ENCODE data around the gene DALRD3.

DALRD3 gene

GRCh38 chr3:49021213-49021812 is 2.9 kb upstream of the DALRD3 start (continued):
- TF ChIP-seq, protein P1, sequence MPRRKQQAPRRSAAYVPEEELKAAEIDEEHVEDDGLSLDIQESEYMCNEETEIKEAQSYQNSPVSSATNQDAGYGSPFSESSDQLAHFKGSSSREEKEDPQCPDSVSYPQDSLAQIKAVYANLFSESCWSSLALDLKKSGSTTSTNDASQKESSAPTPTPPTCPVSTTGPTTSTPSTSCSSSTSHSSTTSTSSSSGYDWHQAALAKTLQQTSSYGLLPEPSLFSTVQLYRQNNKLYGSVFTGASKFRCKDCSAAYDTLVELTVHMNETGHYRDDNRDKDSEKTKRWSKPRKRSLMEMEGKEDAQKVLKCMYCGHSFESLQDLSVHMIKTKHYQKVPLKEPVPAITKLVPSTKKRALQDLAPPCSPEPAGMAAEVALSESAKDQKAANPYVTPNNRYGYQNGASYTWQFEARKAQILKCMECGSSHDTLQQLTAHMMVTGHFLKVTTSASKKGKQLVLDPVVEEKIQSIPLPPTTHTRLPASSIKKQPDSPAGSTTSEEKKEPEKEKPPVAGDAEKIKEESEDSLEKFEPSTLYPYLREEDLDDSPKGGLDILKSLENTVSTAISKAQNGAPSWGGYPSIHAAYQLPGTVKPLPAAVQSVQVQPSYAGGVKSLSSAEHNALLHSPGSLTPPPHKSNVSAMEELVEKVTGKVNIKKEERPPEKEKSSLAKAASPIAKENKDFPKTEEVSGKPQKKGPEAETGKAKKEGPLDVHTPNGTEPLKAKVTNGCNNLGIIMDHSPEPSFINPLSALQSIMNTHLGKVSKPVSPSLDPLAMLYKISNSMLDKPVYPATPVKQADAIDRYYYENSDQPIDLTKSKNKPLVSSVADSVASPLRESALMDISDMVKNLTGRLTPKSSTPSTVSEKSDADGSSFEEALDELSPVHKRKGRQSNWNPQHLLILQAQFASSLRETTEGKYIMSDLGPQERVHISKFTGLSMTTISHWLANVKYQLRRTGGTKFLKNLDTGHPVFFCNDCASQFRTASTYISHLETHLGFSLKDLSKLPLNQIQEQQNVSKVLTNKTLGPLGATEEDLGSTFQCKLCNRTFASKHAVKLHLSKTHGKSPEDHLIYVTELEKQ (tag by site-specific recombination; IDR thresholded peaks at IDR 0.05; ENCODE audit: borderline replicate concordance), result peak; percentile 17; the same call in 1 of the 2 replicates
- no peak for TF ChIP-seq ZNF37A (tag by site-specific recombination; IDR thresholded peaks at IDR 0.05)
- TF ChIP-seq ZSCAN23 (tag by site-specific recombination; IDR thresholded peaks at IDR 0.05), result 0 out of 2 replicates have a peak, but pooled peaks have one; percentile 16
- TF ChIP-seq ZNF621 (tag by site-specific recombination; IDR thresholded peaks at IDR 0.05), result no peak
- TF ChIP-seq ZBTB8A (tag by site-specific recombination; IDR thresholded peaks at IDR 0.05), result peak; percentile 94
- no peak for TF ChIP-seq ZNF664 (tag by site-specific recombination; IDR thresholded peaks at IDR 0.05)
- TF ChIP-seq GLI4 (tag by site-specific recombination; IDR thresholded peaks at IDR 0.05), result peak; percentile 48; the same call in 1 of the 2 replicates
- TF ChIP-seq, protein P2, sequence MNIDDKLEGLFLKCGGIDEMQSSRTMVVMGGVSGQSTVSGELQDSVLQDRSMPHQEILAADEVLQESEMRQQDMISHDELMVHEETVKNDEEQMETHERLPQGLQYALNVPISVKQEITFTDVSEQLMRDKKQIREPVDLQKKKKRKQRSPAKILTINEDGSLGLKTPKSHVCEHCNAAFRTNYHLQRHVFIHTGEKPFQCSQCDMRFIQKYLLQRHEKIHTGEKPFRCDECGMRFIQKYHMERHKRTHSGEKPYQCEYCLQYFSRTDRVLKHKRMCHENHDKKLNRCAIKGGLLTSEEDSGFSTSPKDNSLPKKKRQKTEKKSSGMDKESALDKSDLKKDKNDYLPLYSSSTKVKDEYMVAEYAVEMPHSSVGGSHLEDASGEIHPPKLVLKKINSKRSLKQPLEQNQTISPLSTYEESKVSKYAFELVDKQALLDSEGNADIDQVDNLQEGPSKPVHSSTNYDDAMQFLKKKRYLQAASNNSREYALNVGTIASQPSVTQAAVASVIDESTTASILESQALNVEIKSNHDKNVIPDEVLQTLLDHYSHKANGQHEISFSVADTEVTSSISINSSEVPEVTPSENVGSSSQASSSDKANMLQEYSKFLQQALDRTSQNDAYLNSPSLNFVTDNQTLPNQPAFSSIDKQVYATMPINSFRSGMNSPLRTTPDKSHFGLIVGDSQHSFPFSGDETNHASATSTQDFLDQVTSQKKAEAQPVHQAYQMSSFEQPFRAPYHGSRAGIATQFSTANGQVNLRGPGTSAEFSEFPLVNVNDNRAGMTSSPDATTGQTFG (tag by site-specific recombination; IDR thresholded peaks at IDR 0.05; ENCODE audit: borderline replicate concordance), result no peak
- TF ChIP-seq ZNF777 (tag by site-specific recombination; IDR thresholded peaks at IDR 0.05; ENCODE audit: borderline replicate concordance), result no peak
- peak; percentile 27; the same call in 1 of the 2 replicates for TF ChIP-seq ZNF146 (tag by site-specific recombination; IDR thresholded peaks at IDR 0.05)
- TF ChIP-seq ZNF239 (tag by site-specific recombination; IDR thresholded peaks at IDR 0.05), result no peak; the same call in 1 of the 2 replicates
- TF ChIP-seq, protein P3, sequence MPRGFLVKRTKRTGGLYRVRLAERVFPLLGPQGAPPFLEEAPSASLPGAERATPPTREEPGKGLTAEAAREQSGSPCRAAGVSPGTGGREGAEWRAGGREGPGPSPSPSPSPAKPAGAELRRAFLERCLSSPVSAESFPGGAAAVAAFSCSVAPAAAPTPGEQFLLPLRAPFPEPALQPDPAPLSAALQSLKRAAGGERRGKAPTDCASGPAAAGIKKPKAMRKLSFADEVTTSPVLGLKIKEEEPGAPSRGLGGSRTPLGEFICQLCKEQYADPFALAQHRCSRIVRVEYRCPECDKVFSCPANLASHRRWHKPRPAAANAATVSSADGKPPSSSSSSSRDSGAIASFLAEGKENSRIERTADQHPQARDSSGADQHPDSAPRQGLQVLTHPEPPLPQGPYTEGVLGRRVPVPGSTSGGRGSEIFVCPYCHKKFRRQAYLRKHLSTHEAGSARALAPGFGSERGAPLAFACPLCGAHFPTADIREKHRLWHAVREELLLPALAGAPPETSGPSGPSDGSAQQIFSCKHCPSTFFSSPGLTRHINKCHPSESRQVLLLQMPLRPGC (tag by site-specific recombination; IDR thresholded peaks at IDR 0.05), result no peak; the same call in 1 of the 2 replicates
- TF ChIP-seq ZNF626 (tag by site-specific recombination; IDR thresholded peaks at IDR 0.05), result no peak
- no peak; the same call in 1 of the 2 replicates for TF ChIP-seq ZNF335 (tag by site-specific recombination; conservative IDR thresholded peaks at IDR 0.05)
- TF ChIP-seq ZBTB7A (tag by site-specific recombination; IDR thresholded peaks at IDR 0.05; ENCODE audit: low read depth), result no peak
- peak; percentile 35; the same call in 1 of the 2 replicates for TF ChIP-seq YY1 (tag by site-specific recombination; IDR thresholded peaks at IDR 0.05)
- no peak for TF ChIP-seq ZNF426 (tag by site-specific recombination; IDR thresholded peaks at IDR 0.05)
- TF ChIP-seq ZNF184 (tag by site-specific recombination; IDR thresholded peaks at IDR 0.05), result no peak; the same call in 1 of the 2 replicates
- TF ChIP-seq, protein P4, sequence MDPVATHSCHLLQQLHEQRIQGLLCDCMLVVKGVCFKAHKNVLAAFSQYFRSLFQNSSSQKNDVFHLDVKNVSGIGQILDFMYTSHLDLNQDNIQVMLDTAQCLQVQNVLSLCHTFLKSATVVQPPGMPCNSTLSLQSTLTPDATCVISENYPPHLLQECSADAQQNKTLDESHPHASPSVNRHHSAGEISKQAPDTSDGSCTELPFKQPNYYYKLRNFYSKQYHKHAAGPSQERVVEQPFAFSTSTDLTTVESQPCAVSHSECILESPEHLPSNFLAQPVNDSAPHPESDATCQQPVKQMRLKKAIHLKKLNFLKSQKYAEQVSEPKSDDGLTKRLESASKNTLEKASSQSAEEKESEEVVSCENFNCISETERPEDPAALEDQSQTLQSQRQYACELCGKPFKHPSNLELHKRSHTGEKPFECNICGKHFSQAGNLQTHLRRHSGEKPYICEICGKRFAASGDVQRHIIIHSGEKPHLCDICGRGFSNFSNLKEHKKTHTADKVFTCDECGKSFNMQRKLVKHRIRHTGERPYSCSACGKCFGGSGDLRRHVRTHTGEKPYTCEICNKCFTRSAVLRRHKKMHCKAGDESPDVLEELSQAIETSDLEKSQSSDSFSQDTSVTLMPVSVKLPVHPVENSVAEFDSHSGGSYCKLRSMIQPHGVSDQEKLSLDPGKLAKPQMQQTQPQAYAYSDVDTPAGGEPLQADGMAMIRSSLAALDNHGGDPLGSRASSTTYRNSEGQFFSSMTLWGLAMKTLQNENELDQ (tag by site-specific recombination; IDR thresholded peaks at IDR 0.05; ENCODE audit: low read depth), result no peak
- TF ChIP-seq ZNF157 (tag by site-specific recombination; IDR thresholded peaks at IDR 0.05), result 0 out of 2 replicates have a peak, but pooled peaks have one; percentile 8
- peak; percentile 70; the same call in 1 of the 2 replicates for TF ChIP-seq ZNF501 (tag by site-specific recombination; IDR thresholded peaks at IDR 0.05)
- TF ChIP-seq SCRT1 (tag by site-specific recombination; IDR thresholded peaks at IDR 0.05; ENCODE audit: borderline replicate concordance), result no peak
- TF ChIP-seq ZNF654 (tag by site-specific recombination; IDR thresholded peaks at IDR 0.05; ENCODE audit: low read depth), result no peak
- TF ChIP-seq PRDM10 (tag by site-specific recombination; IDR thresholded peaks at IDR 0.05), result no peak

All from HEK293 (cell line).